Mesendoderm (in vitro differentiated cells): ENCODE measurements around the gene GGT1.

ENCODE experiments used
- DNase-seq: peaks from one replicate; pipeline ENCODE4 v3.0.0; 2013
- H2AK5ac ChIP-seq: 2 replicates; pipeline ENCODE4 v1.6.1; 2013; ENCODE audit warnings: low read length, inconsistent platforms
- H2BK120ac ChIP-seq: 2 replicates; pipeline ENCODE4 v1.6.1; 2013; ENCODE audit warnings: low read depth, mild to moderate bottlenecking, low read length, moderate library complexity, mixed read lengths
- H2BK15ac ChIP-seq: replicated peaks from 2 replicates; pipeline ENCODE4 v1.6.1; 2013; ENCODE audit warnings: low read depth, mild to moderate bottlenecking, moderate library complexity
- H2BK5ac ChIP-seq: 2 replicates; pipeline ENCODE4 v1.6.1; 2013; ENCODE audit warnings: low read length, inconsistent platforms
- H3K18ac ChIP-seq: 2 replicates; pipeline ENCODE4 v1.6.1; 2013; ENCODE audit warnings: mild to moderate bottlenecking, low read length, mixed read lengths
- H3K23ac ChIP-seq: one replicate; pipeline ENCODE4 v1.6.1; 2013; ENCODE audit warnings: low read length
- H3K27ac ChIP-seq: 2 replicates; pipeline ENCODE4 v1.5.1; 2013; ENCODE audit warnings: low read depth, mild to moderate bottlenecking, inconsistent platforms, low read length, moderate library complexity
- H3K27me3 ChIP-seq: 2 replicates; pipeline ENCODE4 v1.6.1; 2013; ENCODE audit warnings: low read length, control low read depth, mild to moderate bottlenecking, inconsistent platforms; ENCODE audit not compliant: insufficient read depth, poor library complexity
- H3K36me3 ChIP-seq: 2 replicates; pipeline ENCODE4 v1.6.1; 2013; ENCODE audit warnings: low read length, inconsistent platforms; ENCODE audit not compliant: control insufficient read depth, insufficient read depth
- H3K4ac ChIP-seq: one replicate; pipeline ENCODE4 v1.6.1; 2013; ENCODE audit warnings: low read depth, mild to moderate bottlenecking, low read length, moderate library complexity
- H3K4me1 ChIP-seq: 2 replicates; pipeline ENCODE4 v1.6.1; 2013; ENCODE audit warnings: low read depth, low read length, inconsistent platforms; ENCODE audit not compliant: control insufficient read depth
- H3K4me2 ChIP-seq: 2 replicates; pipeline ENCODE4 v1.6.1; 2013; ENCODE audit warnings: low read length
- H3K4me3 ChIP-seq: 2 replicates; pipeline ENCODE4 v1.5.1; 2013; ENCODE audit warnings: mild to moderate bottlenecking, low read length
- H3K56ac ChIP-seq: one replicate; pipeline ENCODE4 v1.6.1; 2013; ENCODE audit warnings: low read length
- H3K79me1 ChIP-seq: 2 replicates; pipeline ENCODE4 v1.6.1; 2013; ENCODE audit warnings: low read length, inconsistent platforms
- H3K79me2 ChIP-seq: 2 replicates; pipeline ENCODE4 v1.6.1; 2013; ENCODE audit warnings: mild to moderate bottlenecking, low read length; ENCODE audit not compliant: control insufficient read depth, insufficient read depth
- H3K9ac ChIP-seq: 2 replicates; pipeline ENCODE4 v1.6.1; 2013; ENCODE audit warnings: low read length, inconsistent platforms
- H4K5ac ChIP-seq: one replicate; pipeline ENCODE4 v1.6.1; 2013; ENCODE audit warnings: low read length
- H4K8ac ChIP-seq: one replicate; pipeline ENCODE4 v1.6.1; 2013; ENCODE audit warnings: low read depth, mild to moderate bottlenecking, control low read depth, low read length, moderate library complexity
- WGBS: extraction: QIAGEN DNeasy Blood & Tissue Kit; methylation state at CpG from one replicate; pipeline ENCODE4 v1.1.7; 2013; ENCODE audit warnings: low lambda C conversion rate, missing lambda C conversion rate; ENCODE audit not compliant: insufficient coverage; ENCODE audit errors: extremely low coverage; 5-methylcytosine and 5-hydroxymethylcytosine counted together

Gene GGT1

DNA sequence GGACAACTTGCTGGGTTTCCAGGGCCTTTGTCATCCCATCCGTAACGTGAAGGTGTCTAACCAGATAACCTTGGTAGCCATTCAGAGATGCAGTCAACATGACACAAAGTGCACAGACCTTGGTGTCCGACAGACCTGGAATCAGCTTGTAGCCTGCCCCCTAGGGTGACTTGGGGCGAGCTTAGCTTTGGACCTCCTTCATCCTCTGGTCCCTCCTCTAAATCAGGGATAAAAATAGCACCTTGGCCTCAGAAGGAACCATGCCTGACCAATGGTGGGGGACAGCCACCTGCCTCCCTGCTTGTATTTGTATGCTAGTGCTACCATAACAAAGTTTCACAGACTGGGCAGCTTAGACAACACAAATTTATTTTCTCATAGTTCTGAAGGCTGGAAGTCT, 43.5 kb upstream of the GGT1 start:
- Histone ChIP-seq H3K9ac (no peak overlapping the region), H3K23ac (no peak overlapping the region), H3K4me2 (no peak overlapping the region), H3K18ac (no peak overlapping the region), H2BK120ac (no peak overlapping the region), H3K27me3 (no peaks in the 10 kb centered on the region), H3K27ac (no peak overlapping the region), H3K4ac (no peak overlapping the region), H3K4me1 (peaks cover 9% of the 10 kb centered on the region), H2AK5ac (no peak overlapping the region), H3K36me3 (peaks cover 20% of the 10 kb centered on the region), H3K4me3 (no peak overlapping the region), H2BK5ac (no peak overlapping the region), H3K56ac (no peak overlapping the region), H4K8ac (no peak overlapping the region), H4K5ac (no peak overlapping the region), H3K79me2 (peaks cover 80% of the 10 kb centered on the region), H3K79me1 (peaks cover 25% of the 10 kb centered on the region), H2BK15ac (no peak overlapping the region)
- no CpG with 5 or more reads among the region's 4 CpGs for WGBS
- no peak for DNase-seq

DNA sequence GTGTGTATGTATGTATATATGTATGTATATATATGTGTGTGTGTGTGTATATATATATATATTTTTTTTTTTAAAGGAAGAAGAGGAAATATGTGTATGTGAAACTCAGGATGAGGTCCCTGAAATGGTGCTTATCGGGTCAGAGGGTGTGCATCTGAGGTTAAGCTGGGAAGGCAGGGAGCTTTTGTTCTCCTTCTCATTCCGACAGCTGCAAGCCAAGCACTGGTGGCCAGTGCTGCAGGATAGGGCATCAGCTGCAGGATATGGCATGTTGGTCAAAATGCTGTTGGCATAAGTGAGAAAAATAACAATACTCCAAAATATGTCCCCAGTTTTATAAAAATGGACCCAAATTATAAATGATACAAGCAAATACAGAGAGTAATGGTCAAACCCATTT, 39.7 kb upstream of the GGT1 start:
- no peak overlapping the region for H2BK120ac ChIP-seq
- no peak for DNase-seq
- H3K23ac ChIP-seq, result no peak overlapping the region
- H3K79me1 ChIP-seq, result peaks cover 30% of the 10 kb centered on the region
- H2BK5ac ChIP-seq, result no peak overlapping the region
- H3K36me3 ChIP-seq, result peaks cover 24% of the 10 kb centered on the region
- no peak overlapping the region for H3K4me2 ChIP-seq
- H3K56ac ChIP-seq, result no peak overlapping the region
- peaks cover 81% of the 10 kb centered on the region for H3K79me2 ChIP-seq
- H3K27ac ChIP-seq, result no peak overlapping the region
- no peak overlapping the region for H4K5ac ChIP-seq
- H2BK15ac ChIP-seq, result no peak overlapping the region
- no peak overlapping the region for H3K18ac ChIP-seq
- no peaks in the 10 kb centered on the region for H3K27me3 ChIP-seq
- WGBS, result no CpG with 5 or more reads among the region's 2 CpGs
- H4K8ac ChIP-seq, result no peak overlapping the region
- H3K4me3 ChIP-seq, result no peak overlapping the region
- H3K9ac ChIP-seq, result no peak overlapping the region
- H2AK5ac ChIP-seq, result no peak overlapping the region
- H3K4me1 ChIP-seq, result no peaks in the 10 kb centered on the region
- H3K4ac ChIP-seq, result no peak overlapping the region

DNA sequence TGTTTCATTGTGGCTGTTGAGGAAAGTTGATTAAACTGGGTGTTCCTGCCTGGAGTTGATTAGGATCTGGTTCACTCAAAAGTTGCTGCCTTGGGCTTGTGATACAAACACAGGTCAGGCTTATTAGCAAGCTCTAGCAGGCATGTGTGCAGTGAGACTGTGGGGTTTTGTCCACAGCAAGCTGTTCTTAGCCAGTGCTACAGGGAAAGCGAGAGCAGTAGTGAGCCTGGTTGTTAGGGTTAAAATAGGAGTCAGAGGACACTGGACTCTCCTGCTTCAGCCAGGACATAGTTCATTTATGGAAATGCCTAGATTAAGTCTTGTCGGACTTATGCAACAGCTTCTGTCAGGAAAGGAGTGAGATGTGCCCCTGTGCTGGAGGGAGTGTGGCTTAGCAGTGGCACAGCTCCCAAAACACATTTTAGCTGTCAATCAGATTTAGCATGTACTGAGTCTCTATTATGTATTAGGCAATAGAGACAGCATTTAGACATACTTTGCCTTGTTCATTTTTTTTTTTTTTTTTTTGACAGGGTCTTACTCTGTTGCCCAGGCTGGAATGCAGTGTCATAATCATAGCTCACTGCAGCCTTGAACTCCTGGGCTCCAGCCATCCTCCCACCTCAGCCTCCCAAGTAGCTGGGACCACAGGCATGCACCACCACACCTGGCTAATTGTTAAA, 38.5 kb upstream of the GGT1 start:
- Histone ChIP-seq H4K8ac (no peak overlapping the region), H4K5ac (no peak overlapping the region), H3K23ac (no peak overlapping the region), H3K79me1 (peaks cover 26% of the 10 kb centered on the region), H3K4me2 (no peak overlapping the region), H2BK15ac (no peak overlapping the region), H3K4ac (no peak overlapping the region), H2AK5ac (no peak overlapping the region), H3K9ac (no peak overlapping the region), H3K36me3 (peaks cover 18% of the 10 kb centered on the region), H3K27ac (no peak overlapping the region), H3K4me1 (no peaks in the 10 kb centered on the region), H3K79me2 (peaks cover 68% of the 10 kb centered on the region), H2BK120ac (no peak overlapping the region), H2BK5ac (no peak overlapping the region), H3K56ac (no peak overlapping the region), H3K27me3 (no peaks in the 10 kb centered on the region), H3K18ac (no peak overlapping the region), H3K4me3 (no peak overlapping the region)
- no CpG with 5 or more reads among the region's 2 CpGs for WGBS
- DNase-seq, result no peak

DNA sequence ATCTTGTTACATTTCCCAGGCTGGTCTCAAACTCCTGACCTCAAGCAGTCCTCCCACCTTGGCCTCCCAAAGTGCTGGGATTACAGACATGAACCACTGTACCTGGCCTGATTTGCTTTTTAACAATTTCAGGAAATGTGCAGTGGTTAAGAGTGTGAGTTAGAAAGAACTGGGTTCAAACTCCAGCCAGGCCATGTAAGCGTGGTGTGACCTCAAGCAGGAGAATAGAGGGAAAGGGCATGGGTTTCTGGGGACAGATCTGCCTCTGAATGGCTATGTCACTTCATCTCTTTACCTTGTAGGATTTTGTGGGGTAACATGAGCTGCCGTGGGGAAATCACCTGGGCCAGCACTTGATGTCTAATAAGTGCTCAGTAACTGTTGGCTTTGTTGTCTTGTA, 37.9 kb upstream of the GGT1 start:
- DNase-seq, result no peak
- Histone ChIP-seq H4K5ac (no peak overlapping the region), H2BK5ac (no peak overlapping the region), H3K18ac (no peak overlapping the region), H3K56ac (no peak overlapping the region), H3K79me1 (peaks cover 24% of the 10 kb centered on the region), H2BK15ac (no peak overlapping the region), H3K27me3 (no peaks in the 10 kb centered on the region), H3K4ac (no peak overlapping the region), H3K23ac (no peak overlapping the region), H3K4me1 (no peaks in the 10 kb centered on the region), H2BK120ac (no peak overlapping the region), H3K27ac (no peak overlapping the region), H3K79me2 (peaks cover 65% of the 10 kb centered on the region), H3K36me3 (peaks cover 18% of the 10 kb centered on the region), H3K4me2 (no peak overlapping the region), H2AK5ac (no peak overlapping the region), H4K8ac (no peak overlapping the region), H3K4me3 (no peak overlapping the region), H3K9ac (no peak overlapping the region)
- no CpG with 5 or more reads among the region's 2 CpGs for WGBS

DNA sequence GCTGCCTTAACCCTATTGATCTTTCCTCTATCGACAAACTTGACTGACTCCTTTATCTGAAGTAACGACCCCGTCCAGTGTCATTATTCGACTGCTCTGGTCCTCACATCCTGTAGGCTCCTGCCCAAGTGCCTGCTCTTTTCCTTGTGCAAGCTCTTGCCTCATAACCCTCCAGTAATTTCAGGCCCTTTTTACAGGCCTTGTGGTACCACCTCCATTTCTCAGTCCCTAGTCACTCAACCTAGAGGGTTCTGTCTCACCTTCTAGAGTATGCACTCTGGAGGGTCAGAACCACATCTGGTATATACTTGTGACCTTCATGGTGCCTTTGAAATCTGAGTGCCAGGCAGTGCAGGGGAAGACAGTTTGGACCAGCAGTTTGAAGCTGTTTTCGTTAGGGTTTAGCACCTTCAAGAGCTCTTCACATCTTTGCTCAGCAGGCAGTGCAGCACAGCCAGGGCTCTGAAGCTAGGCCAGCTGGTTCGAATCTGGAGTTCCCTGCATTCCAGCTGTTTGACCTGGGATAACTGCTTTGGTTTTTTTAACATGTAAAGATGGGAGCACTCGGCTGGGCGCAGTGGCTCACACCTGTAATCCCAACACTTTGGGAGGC, 36.0 kb upstream of the GGT1 start:
- Histone ChIP-seq H4K8ac (no peak overlapping the region), H4K5ac (no peak overlapping the region), H2BK120ac (no peak overlapping the region), H3K27me3 (no peaks in the 10 kb centered on the region), H3K56ac (no peak overlapping the region), H3K9ac (no peak overlapping the region), H3K36me3 (peaks cover 21% of the 10 kb centered on the region), H3K79me1 (peaks cover 24% of the 10 kb centered on the region), H3K4me2 (no peak overlapping the region), H2BK15ac (no peak overlapping the region), H3K18ac (no peak overlapping the region), H2BK5ac (no peak overlapping the region), H3K4me3 (no peak overlapping the region), H3K4me1 (no peaks in the 10 kb centered on the region), H3K4ac (no peak overlapping the region), H3K23ac (no peak overlapping the region), H3K27ac (no peak overlapping the region), H3K79me2 (peaks cover 50% of the 10 kb centered on the region), H2AK5ac (no peak overlapping the region)
- DNase-seq, result no peak
- no CpG with 5 or more reads among the region's 8 CpGs for WGBS

DNA sequence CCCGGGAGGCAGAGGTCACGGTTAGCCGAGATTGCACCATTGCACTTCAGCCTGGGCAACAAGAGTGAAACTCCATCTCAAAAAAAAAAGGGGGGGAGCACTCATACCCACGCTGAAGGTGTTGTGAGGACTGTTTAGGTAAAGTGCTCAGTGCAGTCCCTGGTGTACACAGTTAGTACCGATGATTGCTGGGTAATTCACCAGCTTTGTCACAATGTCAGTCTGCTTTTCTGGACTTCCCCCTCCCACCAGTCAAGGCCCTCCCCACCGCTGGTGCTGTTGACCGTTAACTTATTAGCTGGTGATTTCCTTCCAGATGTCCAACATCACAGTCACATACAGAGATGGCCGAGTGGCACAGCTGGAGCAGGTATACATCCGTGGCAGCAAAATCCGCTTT, 35.3 kb upstream of the GGT1 start:
- Histone ChIP-seq H2BK15ac (no peak overlapping the region), H3K27me3 (no peaks in the 10 kb centered on the region), H3K4me3 (no peak overlapping the region), H4K8ac (no peak overlapping the region), H3K4me2 (no peak overlapping the region), H3K4ac (no peak overlapping the region), H3K79me1 (peaks cover 24% of the 10 kb centered on the region), H3K27ac (no peak overlapping the region), H3K23ac (no peak overlapping the region), H2AK5ac (no peak overlapping the region), H4K5ac (no peak overlapping the region), H3K79me2 (peaks cover 46% of the 10 kb centered on the region), H2BK5ac (no peak overlapping the region), H2BK120ac (no peak overlapping the region), H3K56ac (no peak overlapping the region), H3K9ac (no peak overlapping the region), H3K4me1 (no peaks in the 10 kb centered on the region), H3K18ac (no peak overlapping the region), H3K36me3 (peaks cover 24% of the 10 kb centered on the region)
- no peak for DNase-seq
- WGBS, result no CpG with 5 or more reads among the region's 10 CpGs
